K562 (cell line): ENCODE results near the gene KIAA1614. TPM values are rescaled to one million over a fixed set of nuclear protein-coding genes. Genes with fewer than 3 reads are reported as not detected.

Source experiments
- ATAC-seq: fragments of 200-7000 bp; cut with Tn5 transposase; 3 replicates; pipeline ENCODE4 v1.9.1; 2020; ENCODE audit warnings: moderate library complexity
- BruUV-seq: library from RNA; stranded (reverse); fragments of 400-500 nt; replicated peaks from 2 replicates; lab custom pipeline; 2021; lab: Mats Ljungman, UMichigan
- CTCF ChIA-PET: fragments of 300-600 bp; formaldehyde crosslinking; extraction: SDS; loops from one replicate; lab custom pipeline; 2021; ENCODE audit warnings: low intra/inter-chr PET ratio; lab: Yijun Ruan, JAX
- POLR2A ChIA-PET: fragments of 300-600, 350-650 bp; sonication (Branson Sonifier 250); formaldehyde crosslinking; extraction: SDS; loops from one replicate; lab custom pipeline; 2021; ENCODE audit warnings: antibody characterized with exemption, inconsistent platforms; lab: Yijun Ruan, JAX
- DNase-seq, 4 experiments: peaks; one replicate each; pipeline versions ENCODE4 v3.0.0 to v3.0.0-alpha.2; 2011 to 2018; ENCODE audit warnings: low spot score in 3 of 4, mixed read lengths in 3 of 4; ENCODE audit errors: extremely low read depth in 1 of 4
- FAIRE-seq: peaks from 2 replicates; lab custom pipeline; 2011; peaks lifted over from hg19 to GRCh38; lab: Jason Lieb, UNC
- H2AFZ ChIP-seq: 2 replicates; pipeline ENCODE4 v1.6.0; 2011; ENCODE audit warnings: low read depth, low read length, control low read depth, inconsistent platforms
- H3K27ac ChIP-seq: fragments of 200-600 bp; 3 replicates; pipeline ENCODE4 v1.8.0; 2011; ENCODE audit warnings: low read depth, mild to moderate bottlenecking, control low read depth, inconsistent platforms, low read length, moderate library complexity, mixed read lengths; ENCODE audit errors: extremely low read depth
- H3K27me3 ChIP-seq, 2 experiments: fragments of 300-600 bp in 1 of 2; 2 replicates in 1 of 2; 3 replicates in 1 of 2; pipeline versions ENCODE4 v1.6.0 to v1.8.0; 2011; ENCODE audit warnings: inconsistent platforms in 2 of 2, low read length in 2 of 2, mild to moderate bottlenecking in 1 of 2, mixed read lengths in 1 of 2, moderate library complexity in 1 of 2; ENCODE audit not compliant: control insufficient read depth in 2 of 2, insufficient read depth in 2 of 2
- H3K36me3 ChIP-seq: fragments of 300-600 bp; 3 replicates; pipeline ENCODE4 v1.8.0; 2011; ENCODE audit warnings: mild to moderate bottlenecking, low read length, inconsistent platforms; ENCODE audit not compliant: control insufficient read depth, insufficient read depth
- H3K4me1 ChIP-seq, 2 experiments: fragments of 200-600 bp in 1 of 2; replicated peaks in 1 of 2; 2 replicates in 1 of 2; 3 replicates in 1 of 2; pipeline versions ENCODE4 v1.5.1 to v1.8.0; 2011; ENCODE audit warnings: inconsistent platforms in 2 of 2, low read length in 2 of 2, mild to moderate bottlenecking in 1 of 2, mixed read lengths in 1 of 2, moderate library complexity in 1 of 2; ENCODE audit not compliant: control insufficient read depth in 2 of 2, insufficient read depth in 2 of 2
- H3K4me2 ChIP-seq: 2 replicates; pipeline ENCODE4 v1.6.1; 2011; ENCODE audit warnings: low read length, control low read depth, inconsistent platforms, mixed read lengths; ENCODE audit not compliant: insufficient read depth
- H3K4me3 ChIP-seq: fragments of 200-600 bp; sonication (generic), shearing (Covaris generic); 2 replicates; pipeline ENCODE4 v1.5.1; 2016; ENCODE audit warnings: control low read depth, inconsistent platforms
- H3K79me2 ChIP-seq: fragments of 200-600 bp; 3 replicates; pipeline ENCODE4 v1.8.0; 2011; ENCODE audit warnings: low read length, inconsistent platforms; ENCODE audit not compliant: control insufficient read depth, insufficient read depth
- H3K9ac ChIP-seq, 2 experiments: 2 replicates each; pipeline versions ENCODE4 v1.6.0 to v1.6.1; 2011; ENCODE audit warnings: low read depth in 2 of 2, low read length in 2 of 2, control low read depth in 1 of 2, inconsistent platforms in 1 of 2, mild to moderate bottlenecking in 1 of 2, mixed read lengths in 1 of 2; ENCODE audit not compliant: insufficient read depth in 1 of 2
- H3K9me1 ChIP-seq: one replicate; pipeline ENCODE4 v1.6.0; 2011; ENCODE audit warnings: inconsistent platforms, mild to moderate bottlenecking, low read length, moderate library complexity; ENCODE audit not compliant: control insufficient read depth, insufficient read depth
- H3K9me3 ChIP-seq: replicated peaks from 2 replicates; pipeline ENCODE4 v1.5.1; 2011; ENCODE audit warnings: low read depth, low read length, inconsistent platforms; ENCODE audit not compliant: control insufficient read depth, insufficient read depth
- H4K20me1 ChIP-seq: replicated peaks from 2 replicates; pipeline ENCODE4 v1.6.1; 2011; ENCODE audit warnings: low read length, inconsistent platforms, mixed read lengths; ENCODE audit not compliant: control insufficient read depth, insufficient read depth
- ARID3B ChIP-seq: fragments of 250-450 bp; sonication (Bioruptor Pico); IDR thresholded peaks from 2 replicates; pipeline ENCODE4 v1.4.0; 2020; ENCODE audit warnings: borderline replicate concordance
- BDP1 ChIP-seq: IDR thresholded peaks from 3 replicates; pipeline ENCODE4 v1.6.1; 2011; ENCODE audit not compliant: insufficient read length, insufficient read depth
- E2F6 ChIP-seq, 2 experiments: IDR thresholded peaks; 2 replicates each; pipeline ENCODE4 v1.6.1; 2011; ENCODE audit warnings: borderline replicate concordance in 1 of 2, control low read depth in 1 of 2, low read depth in 1 of 2, low read length in 1 of 2, mild to moderate bottlenecking in 1 of 2, mixed read lengths in 1 of 2, moderate library complexity in 1 of 2; ENCODE audit not compliant: insufficient read depth in 1 of 2, insufficient read length in 1 of 2, poor library complexity in 1 of 2, severe bottlenecking in 1 of 2; ENCODE audit errors: extremely low read depth in 1 of 2
- ESRRB ChIP-seq: fragments of 250-450 bp; sonication (Bioruptor Pico); IDR thresholded peaks from 2 replicates; pipeline ENCODE4 v1.5.0; 2020; ENCODE audit warnings: mild to moderate bottlenecking, moderate library complexity, borderline replicate concordance
- IRF2 ChIP-seq: sonication (generic); formaldehyde crosslinking; IDR thresholded peaks from 2 replicates; pipeline ENCODE4 v1.8.1; 2022; ENCODE audit warnings: mild to moderate bottlenecking, missing genetic modification reagents
- IRF9 ChIP-seq: fragments of 450-650 bp; IDR thresholded peaks from 2 replicates; pipeline ENCODE4 v1.6.1; 2016; ENCODE audit warnings: missing biosample characterization, missing genetic modification characterization
- KDM1A ChIP-seq, 2 experiments: fragments of 450-650 bp; IDR thresholded peaks; 2 replicates each; pipeline ENCODE4 v1.6.1; 2016; ENCODE audit warnings: mild to moderate bottlenecking in 2 of 2
- KDM4B ChIP-seq, 2 experiments: fragments of 450-650 bp in 1 of 2; sonication (generic) in 1 of 2; IDR thresholded peaks; 2 replicates each; pipeline ENCODE4 v1.6.1; 2016 to 2017; ENCODE audit warnings: borderline replicate concordance in 2 of 2, antibody characterized with exemption in 1 of 2, low read depth in 1 of 2, mild to moderate bottlenecking in 1 of 2
- MED1 ChIP-seq: sonication (generic); formaldehyde crosslinking; IDR thresholded peaks from 2 replicates; pipeline ENCODE4 v1.8.1; 2023; ENCODE audit warnings: missing genetic modification reagents, borderline replicate concordance
- NUFIP1 ChIP-seq: fragments of 450-650 bp; IDR thresholded peaks from 2 replicates; pipeline ENCODE4 v1.6.1; 2018; ENCODE audit not compliant: partially characterized antibody
- OTX1 ChIP-seq: fragments of 450-650 bp; formaldehyde crosslinking; IDR thresholded peaks from 2 replicates; pipeline ENCODE4 v1.4.0; 2022; ENCODE audit warnings: mild to moderate bottlenecking
- POLR3A ChIP-seq: IDR thresholded peaks from 2 replicates; pipeline ENCODE4 v1.6.1; 2011; ENCODE audit warnings: borderline replicate concordance, mild to moderate bottlenecking, moderate library complexity; ENCODE audit not compliant: insufficient read length, insufficient read depth; ENCODE audit errors: extremely low read depth
- TAF1 ChIP-seq: IDR thresholded peaks from 2 replicates; pipeline ENCODE4 v1.6.1; 2011; ENCODE audit warnings: mild to moderate bottlenecking, low read length, moderate library complexity; ENCODE audit not compliant: insufficient read depth, control insufficient read depth, severe bottlenecking; ENCODE audit errors: extremely low read depth
- ZNF165 ChIP-seq: fragments of 250-450 bp; sonication (Bioruptor Pico); IDR thresholded peaks from 2 replicates; pipeline ENCODE4 v1.4.0; 2020; ENCODE audit warnings: borderline replicate concordance
- ZNF23 ChIP-seq: fragments of 250-450 bp; sonication (Bioruptor Pico); IDR thresholded peaks from 2 replicates; pipeline ENCODE4 v1.4.0; 2020; ENCODE audit warnings: mild to moderate bottlenecking
- ZNF354B ChIP-seq: fragments of 250-450 bp; sonication (Bioruptor Pico); IDR thresholded peaks from 2 replicates; pipeline ENCODE4 v1.4.0; 2020
- ZNF780A ChIP-seq: fragments of 250-450 bp; sonication (Bioruptor Pico); IDR thresholded peaks from 2 replicates; pipeline ENCODE4 v1.5.0; 2021; ENCODE audit warnings: mild to moderate bottlenecking
- ZZZ3 ChIP-seq: fragments of 450-650 bp; IDR thresholded peaks from 2 replicates; pipeline ENCODE4 v1.6.1; 2016; ENCODE audit warnings: antibody characterized with exemption, mild to moderate bottlenecking, moderate library complexity
- WGBS: fragments of 100-300 bp; shearing (Covaris generic); methylation state at CpG from one replicate; pipeline ENCODE4 v1.1.6; 2016; ENCODE audit warnings: low coverage, mixed read lengths; ENCODE audit not compliant: insufficient coverage; ENCODE audit errors: missing lambda C conversion rate; 5-methylcytosine and 5-hydroxymethylcytosine counted together
- in situ Hi-C: fragments of 300-500 bp; cut with MboI; formaldehyde crosslinking; loops from 4 replicates; pipeline ENCODE4 v1.15.0; 2018; ENCODE audit warnings: inconsistent platforms, mixed read lengths
- intact Hi-C: fragments of 100-400 bp; cut with micrococcal nuclease; formaldehyde crosslinking; loops from 2 replicates; pipeline ENCODE4 v1.14.2; 2022
- polyA plus RNA-seq, 8 experiments: library from polyadenylated mRNA; depleted of rRNA in 4 of 8; stranded (reverse) in 5 of 8; unstranded in 3 of 8; fragments of >200 nt; fragmentation: Nextera tagmentation in 2 of 8; fragmentation: Illumina TruSeq in 1 of 8; extraction: Ambion mirVana in 2 of 8; extraction: Trizol in 1 of 8; gene quantifications; 2 replicates each; pipeline versions ENCODE4 v1.2.1 to v1.2.3, GENCODE V29; 2011 to 2014; ENCODE audit warnings: inconsistent platforms in 1 of 8, missing spikeins in 1 of 8
- total RNA-seq, 7 experiments: library from RNA; depleted of rRNA in 6 of 7; stranded (reverse); fragments of >200 nt in 6 of 7; fragmentation: Illumina TruSeq in 2 of 7; extraction: Trizol in 2 of 7; gene quantifications; 2 replicates each; pipeline versions ENCODE4 v1.2.1 to v1.2.3, GENCODE V29; 2011 to 2021; ENCODE audit warnings: low replicate concordance in 1 of 7

Gene KIAA1614
- total and polyA plus RNA-seq, 9 of the 15 experiments (the other 6 are each of a cell fraction or from before 2014, with no cell fraction given), result 0.01 to 1.1 (median 0.15) TPM; not detected in 1

DNA sequence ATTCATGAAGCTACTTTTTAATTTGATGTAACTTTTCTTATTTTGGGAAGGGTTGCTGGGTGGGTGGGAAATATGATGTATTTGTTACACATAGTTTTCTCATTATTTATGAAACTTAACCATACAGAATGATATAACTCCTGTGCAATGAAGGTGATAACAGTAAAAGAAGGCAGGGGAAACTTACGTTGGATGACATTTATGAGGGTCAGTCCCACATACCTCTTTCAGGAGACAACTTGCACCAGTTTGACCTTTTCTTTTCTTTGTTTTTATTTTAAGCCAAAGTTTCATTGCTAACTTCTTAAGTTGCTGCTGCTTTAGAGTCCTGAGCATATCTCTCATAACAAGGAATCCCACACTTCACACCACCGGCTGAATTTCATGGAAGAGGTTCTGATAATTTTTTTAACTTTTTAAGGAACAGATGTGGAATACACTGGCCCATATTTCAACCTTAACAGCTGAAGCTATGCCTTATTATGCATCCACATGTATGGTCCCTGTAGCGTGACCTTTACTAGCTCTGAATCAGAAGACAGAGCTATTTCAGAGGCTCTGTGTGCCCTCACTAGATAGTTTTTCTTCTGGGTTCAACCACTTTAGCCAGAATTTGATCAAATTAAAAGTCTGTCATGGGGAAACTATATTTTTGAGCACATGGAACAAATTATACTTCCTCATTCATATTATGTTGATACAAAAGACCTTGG is 28.0 kb upstream of the KIAA1614 start:
- H3K4me3 ChIP-seq, result no peak overlapping the region
- WGBS, result 94% methylated on average over 3 of the region's 3 CpGs
- H3K4me2 ChIP-seq, result no peak overlapping the region
- H3K4me1 ChIP-seq, result peaks cover 0 to 3% of the 10 kb centered on the region in 2 experiments; a peak in 1 of 5 replicates
- BruUV-seq, result no TSS peak
- H3K9me3 ChIP-seq, result no peaks in the 10 kb centered on the region
- ATAC-seq (no peak), DNase-seq (no peak), FAIRE-seq (no peak)
- peaks cover 39% of the 10 kb centered on the region for H3K36me3 ChIP-seq
- intact Hi-C loops (no loop called here), in situ Hi-C loops (loop anchor here (5.0 kb wide), 2 partner anchors 258 to 283 kb away; no protein-coding TSS in a partner anchor)
- no peaks in the 10 kb centered on the region for H3K27me3 ChIP-seq
- ChIA-PET POLR2A (interaction anchor here (0.9 kb wide), 1 partner anchor 39 kb away, joined by 3 read pairs; no protein-coding TSS in a partner anchor), CTCF (no interaction called here)
- H3K79me2 ChIP-seq, result no peaks in the 10 kb centered on the region
- no peak overlapping the region for H3K9ac ChIP-seq
- H4K20me1 ChIP-seq, result no peaks in the 10 kb centered on the region
- H3K9me1 ChIP-seq, result no peaks in the 10 kb centered on the region
- TF ChIP-seq POLR3A, result no peak
- TF ChIP-seq E2F6 (IDR thresholded peaks at IDR 0.05; ENCODE audit: borderline replicate concordance in 1 of 2, extremely low read depth in 1 of 2, insufficient read depth in 1 of 2, insufficient read length in 1 of 2, low read depth in 1 of 2, low read length in 1 of 2, poor library complexity in 1 of 2, severe bottlenecking in 1 of 2), result no peak
- TF ChIP-seq ZNF165 (CRISPR knock-in tag), result no peak
- no peak for TF ChIP-seq ARID3B (CRISPR knock-in tag)
- TF ChIP-seq ESRRB (CRISPR knock-in tag), result no peak
- TF ChIP-seq TAF1, result no peak
- TF ChIP-seq NUFIP1, result no peak
- no peak for TF ChIP-seq OTX1 (CRISPR knock-in tag)
- TF ChIP-seq ZZZ3, result no peak
- no peak for TF ChIP-seq ZNF780A (CRISPR knock-in tag)
- no peak for TF ChIP-seq KDM4B (IDR thresholded peaks at IDR 0.05; ENCODE audit: borderline replicate concordance in 2 of 2, low read depth in 1 of 2)
- no peak for TF ChIP-seq IRF9 (tag)
- TF ChIP-seq MED1 (CRISPR knock-in tag), result no peak
- TF ChIP-seq ZNF354B, result no peak
- TF ChIP-seq KDM1A (IDR thresholded peaks at IDR 0.05), result no peak
- no peak for TF ChIP-seq BDP1
- no peak for TF ChIP-seq ZNF23
- TF ChIP-seq IRF2 (CRISPR knock-in tag), result no peak
- H2AFZ ChIP-seq, result no peak overlapping the region
- no peak overlapping the region for H3K27ac ChIP-seq
